ENCODE measurements around the gene TM4SF20. TPM values are rescaled to one million over a fixed set of nuclear protein-coding genes. Genes with fewer than 3 reads are reported as not detected.

Gene TM4SF20
- total RNA-seq, 4 donors from 2014 or later = not detected

DNA sequence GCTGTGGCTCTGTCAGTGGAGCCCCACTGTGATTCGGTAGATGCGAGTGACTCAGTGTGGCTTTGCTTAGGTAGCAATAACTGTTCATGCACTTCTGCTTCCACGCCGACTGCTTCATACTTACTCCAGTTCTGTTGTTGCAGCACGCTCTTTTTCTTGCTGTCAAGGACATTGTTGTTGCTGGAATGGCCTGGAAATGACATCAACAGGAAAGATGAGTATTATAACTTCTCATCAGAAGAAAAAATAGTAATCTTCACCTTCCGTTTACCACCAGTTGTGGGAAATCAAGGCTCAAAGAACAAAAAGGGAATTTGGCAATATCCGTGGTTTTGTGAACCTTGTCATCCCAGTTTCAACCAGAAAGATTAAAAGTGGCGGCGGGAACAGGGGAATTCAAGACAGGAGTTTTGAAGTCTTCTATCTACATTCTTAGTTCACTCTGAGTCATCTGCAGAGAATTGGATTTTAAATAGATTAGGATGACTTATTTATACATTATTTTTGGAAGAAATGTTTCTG is 8.3 kb downstream of the TM4SF20 start:
- H3K27me3 ChIP-seq = no peaks in the 10 kb centered on the region
- intact Hi-C loops (cut with DNase I) = no loop called here
- H3K36me3 ChIP-seq = no peaks in the 10 kb centered on the region
- no peak overlapping the region for H3K4me3 ChIP-seq (replicated peaks in 1 of 3)
- peaks cover 0 to 9% of the 10 kb centered on the region in 2 donors for H3K4me1 ChIP-seq
- TF ChIP-seq, protein P1, sequence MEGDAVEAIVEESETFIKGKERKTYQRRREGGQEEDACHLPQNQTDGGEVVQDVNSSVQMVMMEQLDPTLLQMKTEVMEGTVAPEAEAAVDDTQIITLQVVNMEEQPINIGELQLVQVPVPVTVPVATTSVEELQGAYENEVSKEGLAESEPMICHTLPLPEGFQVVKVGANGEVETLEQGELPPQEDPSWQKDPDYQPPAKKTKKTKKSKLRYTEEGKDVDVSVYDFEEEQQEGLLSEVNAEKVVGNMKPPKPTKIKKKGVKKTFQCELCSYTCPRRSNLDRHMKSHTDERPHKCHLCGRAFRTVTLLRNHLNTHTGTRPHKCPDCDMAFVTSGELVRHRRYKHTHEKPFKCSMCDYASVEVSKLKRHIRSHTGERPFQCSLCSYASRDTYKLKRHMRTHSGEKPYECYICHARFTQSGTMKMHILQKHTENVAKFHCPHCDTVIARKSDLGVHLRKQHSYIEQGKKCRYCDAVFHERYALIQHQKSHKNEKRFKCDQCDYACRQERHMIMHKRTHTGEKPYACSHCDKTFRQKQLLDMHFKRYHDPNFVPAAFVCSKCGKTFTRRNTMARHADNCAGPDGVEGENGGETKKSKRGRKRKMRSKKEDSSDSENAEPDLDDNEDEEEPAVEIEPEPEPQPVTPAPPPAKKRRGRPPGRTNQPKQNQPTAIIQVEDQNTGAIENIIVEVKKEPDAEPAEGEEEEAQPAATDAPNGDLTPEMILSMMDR (IDR thresholded peaks at IDR 0.05) = no peak
- TF ChIP-seq POLR2A (IDR thresholded peaks at IDR 0.05) = no peak
- no peaks in the 10 kb centered on the region for H3K9me3 ChIP-seq
- 57 to 62% methylated on average over 9 of the region's 9 CpGs for WGBS, 2 donors
- peak in 1 of 2 donors; percentile 8 for DNase-seq
- H3K27ac ChIP-seq = no peak overlapping the region

- no peak overlapping the region for H3K27ac ChIP-seq
- H3K4me1 ChIP-seq = peaks cover 0 to 9% of the 10 kb centered on the region in 2 donors
- TF ChIP-seq, protein P1 (IDR thresholded peaks at IDR 0.05) = no peak
- no peak for TF ChIP-seq POLR2A (IDR thresholded peaks at IDR 0.05)
- no peaks in the 10 kb centered on the region for H3K36me3 ChIP-seq
- intact Hi-C loops (cut with DNase I) = no loop called here
- DNase-seq = no peak
- no peaks in the 10 kb centered on the region for H3K27me3 ChIP-seq
- WGBS, 2 donors = 91 to 93% methylated on average over 8 of the region's 8 CpGs
- H3K9me3 ChIP-seq = no peaks in the 10 kb centered on the region
- no peak overlapping the region for H3K4me3 ChIP-seq (replicated peaks in 1 of 3)
These were observed 9.0 kb downstream of the TM4SF20 start for GRCh38 chr2:227370092-227370491.

- TF ChIP-seq, protein P1 (IDR thresholded peaks at IDR 0.05) = no peak
- TF ChIP-seq POLR2A (IDR thresholded peaks at IDR 0.05) = no peak
- Histone ChIP-seq H3K36me3 (no peaks in the 10 kb centered on the region), H3K4me3 (replicated peaks in 1 of 3) (no peak overlapping the region), H3K9me3 (no peaks in the 10 kb centered on the region), H3K4me1 (peaks cover 0 to 9% of the 10 kb centered on the region in 2 donors), H3K27me3 (no peaks in the 10 kb centered on the region), H3K27ac (no peak overlapping the region)
- 91 to 94% methylated on average over 5 of the region's 5 CpGs for WGBS, 2 donors
- intact Hi-C loops (cut with DNase I) = no loop called here
- DNase-seq = no peak
These were observed 10.5 kb downstream of the TM4SF20 start for GRCh38 chr2:227368574-227368973.

DNA sequence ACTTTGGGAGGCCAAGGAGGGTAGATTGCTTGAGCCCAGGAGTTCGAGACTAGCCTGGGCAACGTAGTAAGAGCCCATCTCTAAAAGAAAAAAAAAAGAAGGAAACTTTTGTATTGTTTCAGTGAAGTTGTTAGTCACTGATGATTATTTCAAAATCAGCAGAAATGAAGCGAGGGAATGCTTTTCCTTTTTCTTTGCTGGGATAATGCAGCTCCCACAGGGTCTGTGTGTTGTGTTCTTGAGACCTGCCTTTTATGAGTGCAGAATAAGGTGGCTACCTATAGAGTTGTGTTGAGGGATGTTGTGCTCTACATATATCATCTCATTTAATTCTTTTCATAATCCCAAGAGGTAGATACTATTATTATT is 11.7 kb downstream of the TM4SF20 start:
- Histone ChIP-seq H3K4me1 (peaks cover 0 to 9% of the 10 kb centered on the region in 2 donors), H3K27me3 (no peaks in the 10 kb centered on the region), H3K36me3 (no peaks in the 10 kb centered on the region), H3K27ac (no peak overlapping the region), H3K4me3 (replicated peaks in 1 of 3) (no peak overlapping the region), H3K9me3 (no peaks in the 10 kb centered on the region)
- DNase-seq = no peak
- intact Hi-C loops (cut with DNase I) = no loop called here
- WGBS, 2 donors = 89 to 92% methylated on average over 3 of the region's 3 CpGs
- no peak for TF ChIP-seq POLR2A (IDR thresholded peaks at IDR 0.05)
- TF ChIP-seq, protein P1 (IDR thresholded peaks at IDR 0.05) = no peak

GRCh38 chr2:227366769-227367426 is 12.2 kb downstream of the TM4SF20 start:
- WGBS, 2 donors = 67 to 73% methylated on average over 11 of the region's 11 CpGs
- TF ChIP-seq, protein P1 (IDR thresholded peaks at IDR 0.05) = no peak
- no peak for TF ChIP-seq POLR2A (IDR thresholded peaks at IDR 0.05)
- intact Hi-C loops (cut with DNase I) = no loop called here
- Histone ChIP-seq H3K27me3 (no peaks in the 10 kb centered on the region), H3K36me3 (no peaks in the 10 kb centered on the region), H3K27ac (no peak overlapping the region), H3K9me3 (no peaks in the 10 kb centered on the region), H3K4me3 (replicated peaks in 1 of 3) (no peak overlapping the region), H3K4me1 (peaks cover 0 to 9% of the 10 kb centered on the region in 2 donors)
- DNase-seq = no peak
